Kidney (tissue), 14 donors: ENCODE data around the gene GALNT5. TPM values are rescaled to one million over a fixed set of nuclear protein-coding genes. Genes with fewer than 3 reads are reported as not detected.

ENCODE experiments used
- DNase-seq, 5 donors: peaks; one replicate each; pipeline ENCODE4 v3.0.0-alpha.2; 2013 to 2020
- FAIRE-seq: peaks from 2 replicates; lab custom pipeline; 2012; peaks lifted over from hg19 to GRCh38; lab: Jason Lieb, UNC
- H3K27ac ChIP-seq, 2 donors: one replicate each; pipeline ENCODE4 v1.7.0; 2013; ENCODE audit warnings: low read depth in 2 of 2, low read length in 2 of 2, inconsistent platforms in 1 of 2
- H3K27me3 ChIP-seq: one replicate; pipeline ENCODE4 v1.7.1; 2013; ENCODE audit warnings: low read length, inconsistent platforms; ENCODE audit not compliant: control insufficient read depth, insufficient read depth
- H3K36me3 ChIP-seq, 3 donors: one replicate each; pipeline versions ENCODE4 v1.7.0 to v1.7.1; 2013; ENCODE audit warnings: low read length in 3 of 3, control low read depth in 1 of 3, inconsistent platforms in 1 of 3; ENCODE audit not compliant: insufficient read depth in 3 of 3, control insufficient read depth in 2 of 3
- H3K4me1 ChIP-seq, 3 donors: one replicate each; pipeline versions ENCODE4 v1.7.0 to v1.7.1; 2013; ENCODE audit warnings: low read length in 3 of 3, inconsistent platforms in 1 of 3, low read depth in 1 of 3; ENCODE audit not compliant: control insufficient read depth in 2 of 3, insufficient read depth in 2 of 3
- H3K4me3 ChIP-seq, 3 donors: one replicate each; pipeline versions ENCODE4 v1.7.0 to v1.8.1; 2013; ENCODE audit warnings: low read length in 3 of 3, control low read depth in 1 of 3, inconsistent platforms in 1 of 3
- H3K9ac ChIP-seq, 3 donors: one replicate each; pipeline versions ENCODE4 v1.7.0 to v1.7.1; 2013; ENCODE audit warnings: low read length in 3 of 3, control low read depth in 1 of 3, inconsistent platforms in 1 of 3
- H3K9me3 ChIP-seq, 3 donors: one replicate each; pipeline versions ENCODE4 v1.7.0 to v1.7.1; 2013; ENCODE audit warnings: low read length in 3 of 3, control low read depth in 1 of 3, inconsistent platforms in 1 of 3; ENCODE audit not compliant: control insufficient read depth in 2 of 3, insufficient read depth in 1 of 3
- CTCF ChIP-seq: IDR thresholded peaks from 3 replicates; pipeline ENCODE4 v1.5.1; 2012; ENCODE audit warnings: mild to moderate bottlenecking, moderate library complexity, borderline replicate concordance; ENCODE audit not compliant: insufficient read depth; ENCODE audit errors: extremely low read depth
- intact Hi-C: fragments of 100-400 bp; cut with DNase I; formaldehyde crosslinking; loops from one replicate; pipeline ENCODE4 v1.11.1; 2022
- polyA plus RNA-seq: library from polyadenylated mRNA; stranded (reverse); fragments of 350-450 nt; fragmentation: Illumina TruSeq; extraction: RNeasy Lipid Tissue Mini Kit (QIAGEN cat#74804); gene quantifications from one replicate; pipeline ENCODE4 v1.2.3, GENCODE V29; 2014; ENCODE audit warnings: low read depth, low replicate concordance; ENCODE audit not compliant: insufficient read depth
- total RNA-seq: library from RNA; stranded (reverse); fragmentation: NEBNext Ultra II Directional; extraction: Animal tissue kit (Norgen Biotek cat#: 25700); gene quantifications from one replicate; pipeline ENCODE4 v1.2.1, GENCODE V29; 2021
- donor health status: control.
- donor health status: control.
- donor health status: control.
- donor health status: control.
- donor health status: control.
- donor health status: DM: yes; HTN: yes; CAD: no.
- donor health status: Normal renal cell carcinoma (clear cell type).

GALNT5 gene
- total and polyA plus RNA-seq, 2 donors from 2014 or later = 0.06 to 0.47 TPM

- no peaks in the 10 kb centered on the region for H3K36me3 ChIP-seq
- no peak overlapping the region for H3K27ac ChIP-seq
- H3K9ac ChIP-seq = no peak overlapping the region
- H3K27me3 ChIP-seq = no peaks in the 10 kb centered on the region
- no peaks in the 10 kb centered on the region for H3K9me3 ChIP-seq
- intact Hi-C loops = no loop called here
- H3K4me1 ChIP-seq = no peaks in the 10 kb centered on the region
- FAIRE-seq = no peak
- H3K4me3 ChIP-seq = no peak overlapping the region
- peak in 2 of 5 donors; percentile 9 to 18 for DNase-seq
- no peak for TF ChIP-seq CTCF
Measured at GRCh38 chr2:157291018-157291417, 33.5 kb downstream of the GALNT5 start.

GRCh38 chr2:157292853-157293252, 35.3 kb downstream of the GALNT5 start:
- FAIRE-seq = no peak
- no peak for TF ChIP-seq CTCF

GRCh38 chr2:157296490-157296889, 39.0 kb downstream of the GALNT5 start:
- DNase-seq = no peak
- H3K9ac ChIP-seq = no peak overlapping the region
- H3K36me3 ChIP-seq = no peaks in the 10 kb centered on the region
- H3K9me3 ChIP-seq = no peaks in the 10 kb centered on the region
- no peaks in the 10 kb centered on the region for H3K4me1 ChIP-seq
- no peak overlapping the region for H3K27ac ChIP-seq
- H3K27me3 ChIP-seq = no peaks in the 10 kb centered on the region
- TF ChIP-seq CTCF = no peak
- FAIRE-seq = no peak
- intact Hi-C loops = no loop called here
- no peak overlapping the region for H3K4me3 ChIP-seq

More at GRCh38 chr2:157292853-157293252, 35.3 kb downstream of the GALNT5 start:
- H3K27me3 ChIP-seq = no peaks in the 10 kb centered on the region
- DNase-seq = no peak
- H3K4me1 ChIP-seq = no peaks in the 10 kb centered on the region
- H3K9me3 ChIP-seq = no peaks in the 10 kb centered on the region
- no peak overlapping the region for H3K4me3 ChIP-seq
- H3K36me3 ChIP-seq = no peaks in the 10 kb centered on the region
- H3K27ac ChIP-seq = no peak overlapping the region
- no peak overlapping the region for H3K9ac ChIP-seq
- intact Hi-C loops = no loop called here

GRCh38 chr2:157296958-157297357, 39.5 kb downstream of the GALNT5 start:
- H3K4me3 ChIP-seq = no peak overlapping the region
- H3K9me3 ChIP-seq = no peaks in the 10 kb centered on the region
- no peak overlapping the region for H3K9ac ChIP-seq
- no peaks in the 10 kb centered on the region for H3K27me3 ChIP-seq
- no peak overlapping the region for H3K27ac ChIP-seq
- H3K4me1 ChIP-seq = no peaks in the 10 kb centered on the region
- no peak for FAIRE-seq
- no peak for DNase-seq
- no peak for TF ChIP-seq CTCF
- intact Hi-C loops = no loop called here
- H3K36me3 ChIP-seq = no peaks in the 10 kb centered on the region
